Stimulated activated CD4-positive, alpha-beta T cell treated with anti-CD3 and anti-CD28 coated beads, Interleukin-4, amount 100 ng/mL, for 1 hour (primary cell): ENCODE data around the gene RBMS3.
"Not testable (repeated sequence)": the region's sequence is repeated elsewhere in the genome, so short reads cannot be mapped to it uniquely, and the experiment has no call there.

Experiments used
- DNase-seq: peaks from one replicate; pipeline ENCODE4 v3.0.0-alpha.2; 2020

Gene RBMS3

GRCh38 chr3:29991198-29991597 lies 710.3 kb downstream of the RBMS3 start:
- no peak for DNase-seq

GRCh38 chr3:30002797-30003196 lies 721.9 kb downstream of the RBMS3 start:
- no peak for DNase-seq

- DNase-seq: no peak
These were observed 722.9 kb downstream of the RBMS3 start for GRCh38 chr3:30003741-30004140.

GRCh38 chr3:30004481-30004880 lies 723.6 kb downstream of the RBMS3 start:
- DNase-seq: no peak

GRCh38 chr3:30006111-30006510 lies 725.2 kb downstream of the RBMS3 start:
- no peak for DNase-seq

- DNase-seq: no peak
These were observed 726.8 kb downstream of the RBMS3 start for GRCh38 chr3:30007668-30008067.

GRCh38 chr3:30011237-30011803 lies 730.4 kb downstream of the RBMS3 start:
- DNase-seq: no peak

- DNase-seq: peak; percentile 37
These were observed 732.2 kb downstream of the RBMS3 start for GRCh38 chr3:30012941-30013543.

- DNase-seq: no peak
These were observed 737.0 kb downstream of the RBMS3 start for GRCh38 chr3:30017901-30018300.

GRCh38 chr3:30020380-30020779 lies 739.5 kb downstream of the RBMS3 start:
- no peak for DNase-seq

- no peak for DNase-seq
These were observed 743.6 kb downstream of the RBMS3 start for GRCh38 chr3:30024466-30024865.

- DNase-seq: no peak
These were observed 746.0 kb downstream of the RBMS3 start for GRCh38 chr3:30026851-30027250.

- DNase-seq: no peak
These were observed 753.5 kb downstream of the RBMS3 start for GRCh38 chr3:30034246-30034991.

GRCh38 chr3:30035935-30036567 lies 755.2 kb downstream of the RBMS3 start:
- DNase-seq: no peak

GRCh38 chr3:30040126-30040525 lies 759.3 kb downstream of the RBMS3 start:
- no peak for DNase-seq

GRCh38 chr3:30041481-30041880 lies 760.6 kb downstream of the RBMS3 start:
- not testable (repeated sequence) for DNase-seq

- peak; percentile 50 for DNase-seq
These were observed 761.5 kb downstream of the RBMS3 start for GRCh38 chr3:30042274-30042859.

- DNase-seq: no peak
These were observed 762.2 kb downstream of the RBMS3 start for GRCh38 chr3:30042916-30043555.

- no peak for DNase-seq
These were observed 763.6 kb downstream of the RBMS3 start for GRCh38 chr3:30044515-30044914.

- DNase-seq: no peak
These were observed 767.6 kb downstream of the RBMS3 start for GRCh38 chr3:30048431-30048830.

GRCh38 chr3:30050116-30050515 lies 769.2 kb downstream of the RBMS3 start:
- not testable (repeated sequence) for DNase-seq

- no peak for DNase-seq
These were observed 778.4 kb downstream of the RBMS3 start for GRCh38 chr3:30059240-30059639.
